T1000 (cell line): ENCODE measurements around the gene PFN3.
"Not testable (repeated sequence)": the region's sequence is repeated elsewhere in the genome, so short reads cannot be mapped to it uniquely, and the experiment has no call there.

Experiments
- DNase-seq: peaks from one replicate; lab custom pipeline; 2025; ENCODE audit warnings: mixed read lengths; lab: John Stamatoyannopoulos, UW

PFN3 gene

DNA sequence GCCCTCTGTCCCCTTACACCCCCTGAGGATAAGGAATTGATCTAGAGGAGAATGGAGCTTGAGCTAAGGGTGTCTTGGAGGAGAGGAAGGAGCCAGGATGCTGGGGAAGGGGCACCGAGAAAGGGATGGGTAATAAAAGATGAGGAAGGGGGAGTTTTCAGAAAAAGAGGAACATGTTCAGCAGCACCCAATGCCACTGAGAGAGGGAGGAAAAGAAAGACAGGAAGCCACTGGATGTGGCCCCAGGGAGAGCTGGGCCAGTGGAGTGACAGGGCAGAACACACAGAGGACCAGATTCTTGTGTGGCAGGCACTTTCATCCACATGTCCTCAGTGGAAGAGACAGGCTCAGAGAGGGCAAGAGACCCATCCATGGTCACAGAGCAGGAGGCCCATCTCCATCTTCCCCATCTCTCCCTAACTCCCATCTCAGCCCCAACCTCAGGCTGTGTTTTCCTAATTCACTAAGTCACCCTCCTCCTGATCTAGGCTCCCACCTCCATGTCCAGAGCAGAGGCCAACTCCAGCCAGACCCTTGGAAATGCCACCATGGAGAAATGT, 7.2 kb downstream of the PFN3 start:
- DNase-seq, result no peak

DNA sequence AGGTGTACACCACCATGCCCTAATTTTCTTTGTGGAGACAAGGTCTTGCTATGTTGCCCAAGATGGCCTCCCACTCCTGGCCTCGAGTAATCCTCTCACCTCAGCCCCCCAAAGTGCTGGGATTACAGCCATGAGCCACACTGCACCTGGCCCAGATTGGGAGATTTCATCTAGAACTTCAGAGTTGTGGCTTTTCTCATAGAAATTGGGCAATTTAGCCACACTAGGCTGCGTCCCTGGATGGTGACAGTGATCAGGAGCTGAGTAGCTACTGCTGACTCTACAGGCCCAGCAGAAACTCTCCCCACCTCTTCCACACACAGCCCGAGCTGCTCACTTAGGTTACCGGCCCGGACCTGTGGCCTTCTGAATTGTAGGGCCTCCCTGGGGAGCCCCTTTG, 7.7 kb downstream of the PFN3 start:
- DNase-seq, result no peak

DNA sequence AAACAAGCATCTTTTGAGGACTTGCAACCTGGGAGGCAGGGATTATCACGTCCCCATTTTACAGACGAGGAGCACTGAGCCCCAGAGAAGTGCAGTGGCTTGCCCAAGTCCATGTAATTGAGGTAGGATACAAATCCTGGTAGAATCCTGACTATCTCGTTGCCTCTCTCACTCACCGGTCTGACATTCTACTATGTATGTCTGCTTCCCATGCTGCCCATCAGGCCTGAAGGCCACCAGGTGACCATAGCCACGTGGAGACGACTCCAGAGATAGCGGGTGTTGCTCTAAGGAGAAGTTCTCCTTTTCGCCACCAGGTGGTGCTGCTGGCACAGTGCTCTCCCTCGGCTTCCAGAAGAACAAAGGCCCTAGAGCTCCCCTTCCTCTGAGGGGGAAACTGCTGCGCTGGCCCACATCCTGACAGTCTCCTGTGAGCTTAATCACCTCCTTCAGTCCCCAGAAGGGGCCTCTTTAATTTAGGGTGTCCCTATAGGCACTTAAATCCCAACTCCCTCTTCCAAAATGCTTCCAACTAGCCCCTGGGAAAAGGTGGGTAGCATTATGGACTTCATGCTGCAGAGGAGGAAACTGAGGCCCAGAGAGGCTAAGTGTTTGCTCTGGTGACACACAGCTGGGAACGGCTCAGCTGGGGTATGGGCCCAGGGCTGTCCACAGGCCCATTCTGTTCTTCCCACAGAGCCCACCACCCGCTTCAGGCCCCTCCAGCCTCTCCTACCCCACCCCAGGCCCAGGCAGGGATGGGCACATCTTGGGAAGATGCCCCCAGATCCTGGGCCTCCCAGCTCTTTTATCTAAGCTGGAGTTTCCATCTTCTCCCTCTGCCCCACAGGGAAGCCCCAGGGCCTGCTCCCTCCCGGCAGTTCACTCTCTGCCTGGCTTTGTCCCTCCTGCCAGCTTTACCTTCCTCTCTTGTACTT, 9.8 kb downstream of the PFN3 start:
- peak; percentile 66 for DNase-seq

DNA sequence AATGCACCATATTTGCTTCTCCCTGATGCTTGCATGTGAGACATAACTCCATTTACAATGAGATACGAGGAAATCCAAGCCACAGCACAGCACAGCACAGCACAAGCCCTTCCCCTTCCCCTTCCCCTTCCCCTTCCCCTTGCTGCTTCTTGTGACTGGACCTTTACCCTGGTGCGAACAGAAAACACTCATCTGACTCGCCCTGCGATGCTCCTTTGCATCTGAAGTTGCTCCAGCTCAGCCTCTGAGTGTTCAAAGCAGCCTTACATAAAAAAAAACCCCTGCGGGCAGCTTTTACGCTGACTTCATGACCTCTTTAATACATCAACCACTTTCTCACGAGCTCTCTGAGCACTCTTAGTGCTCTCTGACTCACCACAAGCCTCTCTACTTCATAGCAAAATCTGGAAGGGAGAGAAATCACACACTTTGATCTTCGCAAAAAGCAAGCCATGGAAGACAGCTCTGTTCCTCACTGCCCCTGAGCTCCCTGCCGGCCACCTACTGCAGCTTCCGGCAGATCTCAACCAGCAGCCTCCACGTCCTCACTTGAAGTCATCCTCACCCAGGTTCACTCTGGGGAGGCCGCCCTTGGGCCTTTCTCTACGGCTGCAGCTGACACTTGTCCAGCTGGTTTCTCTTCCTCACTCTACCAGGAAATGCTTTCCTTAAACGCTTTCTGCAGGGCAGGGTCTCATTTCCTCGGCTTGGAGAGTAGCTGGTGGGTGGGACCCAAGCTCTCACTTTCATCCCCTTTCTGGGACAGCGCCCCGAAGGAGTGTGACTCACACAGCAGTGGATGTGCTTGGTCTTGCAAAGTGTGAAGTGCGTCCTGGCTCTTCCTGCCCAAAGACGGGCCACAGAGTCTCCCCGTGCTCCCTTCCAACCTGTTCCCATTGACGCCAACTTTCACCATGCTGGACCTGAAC, 11.0 kb downstream of the PFN3 start:
- peak; percentile 64 for DNase-seq

DNA sequence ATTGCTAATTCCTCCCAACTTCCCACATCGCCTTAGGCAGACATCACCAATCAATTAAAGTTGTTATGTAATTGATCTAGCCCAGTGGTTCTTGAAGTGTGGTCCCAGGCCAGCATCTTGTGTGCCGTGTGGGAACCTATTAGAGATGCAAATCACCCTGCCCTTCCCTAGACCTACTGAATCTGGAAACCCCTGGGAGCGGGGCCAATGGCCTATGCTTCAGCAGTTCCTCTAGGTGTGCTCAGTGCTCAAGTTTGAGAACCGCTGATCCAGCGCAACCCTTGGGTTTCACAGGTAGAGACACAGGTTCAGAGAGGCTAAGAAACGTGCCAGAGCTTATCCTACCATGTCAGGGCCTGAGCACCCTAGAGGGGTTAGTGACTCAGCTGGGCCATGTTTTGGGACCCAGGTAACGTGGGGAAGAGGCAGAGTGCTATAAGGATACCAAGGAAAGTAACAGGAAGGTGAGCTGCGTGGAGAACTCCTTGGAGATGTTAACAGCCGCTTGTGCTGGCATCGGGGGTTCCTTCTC, 11.9 kb downstream of the PFN3 start:
- DNase-seq, result no peak

DNA sequence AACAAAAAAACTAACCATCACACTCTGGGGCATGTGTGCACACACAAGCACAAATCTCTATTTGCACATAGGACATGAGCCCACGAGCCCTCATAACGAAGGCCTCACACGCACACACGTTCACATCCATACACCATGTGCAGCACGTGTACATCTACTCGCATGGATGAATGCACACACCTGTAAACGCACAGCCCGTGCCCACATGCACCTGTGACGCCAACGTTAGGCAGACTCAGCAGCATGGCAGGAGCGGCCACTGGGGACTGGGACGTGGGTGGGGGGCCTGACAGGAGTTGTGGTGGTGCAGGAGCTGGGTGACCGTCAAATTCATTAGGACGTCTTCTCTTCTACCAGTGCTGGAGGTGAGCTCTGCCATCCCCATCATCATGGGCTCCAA, 13.1 kb downstream of the PFN3 start:
- no peak for DNase-seq

DNA sequence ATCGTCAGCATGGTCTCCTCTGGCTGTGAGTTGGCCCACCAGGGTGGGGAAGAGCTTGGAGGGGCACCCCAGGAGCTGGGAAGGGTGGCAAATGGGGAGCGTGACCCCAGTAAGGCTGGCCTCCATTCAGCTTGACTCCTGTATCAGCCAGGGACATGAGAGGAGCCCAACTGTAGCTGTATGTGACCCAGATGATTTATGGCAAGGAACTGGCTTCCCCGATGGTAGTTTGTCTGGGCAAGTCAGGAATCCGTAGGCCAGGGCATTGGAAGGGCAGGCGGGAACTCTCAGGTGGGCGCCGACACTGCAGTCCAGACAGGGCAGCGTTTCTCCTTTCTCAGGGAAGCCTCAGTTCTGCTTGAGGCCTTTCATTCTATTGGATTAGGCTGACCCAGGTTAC, 13.9 kb downstream of the PFN3 start:
- no peak for DNase-seq

DNA sequence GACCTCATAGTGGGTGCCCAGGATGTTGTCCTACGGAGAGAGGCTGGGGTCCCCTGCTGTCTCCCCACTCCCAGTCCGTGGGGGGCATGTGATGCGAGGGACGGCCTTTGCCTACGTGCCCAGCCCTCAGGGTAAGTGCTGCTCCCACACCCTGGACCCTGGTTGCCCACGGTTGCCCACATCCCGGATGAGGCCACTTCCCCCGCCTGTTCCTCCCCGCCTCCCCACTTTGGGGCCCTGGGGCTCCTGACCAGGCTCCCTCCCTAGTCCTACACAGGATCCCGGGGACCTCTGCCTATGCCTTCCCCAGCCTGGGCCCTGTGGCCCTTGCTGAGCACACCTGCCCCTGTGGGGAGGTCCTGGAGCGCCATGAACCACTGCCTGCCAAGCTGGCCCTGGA, 14.7 kb downstream of the PFN3 start:
- no peak for DNase-seq

DNA sequence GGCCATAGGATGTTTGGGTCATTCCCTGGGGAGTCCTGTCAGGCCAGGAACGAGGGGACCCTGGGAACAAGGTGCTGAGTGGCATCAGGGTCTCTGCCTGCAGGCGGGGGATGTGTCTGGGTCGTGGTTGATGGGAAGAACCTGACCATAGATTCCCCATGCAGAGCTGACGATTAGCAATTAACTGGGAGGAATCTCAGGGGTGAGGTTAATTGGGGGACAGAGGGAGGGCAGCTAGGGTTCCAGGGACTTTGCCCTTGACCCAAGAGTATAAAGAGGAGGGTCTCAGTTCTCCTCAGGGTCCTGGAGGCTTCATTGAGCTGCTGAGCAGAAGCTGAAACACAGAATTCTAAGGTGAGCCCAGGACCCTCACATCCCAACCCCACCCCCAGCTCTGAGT, 16.3 kb downstream of the PFN3 start, which contains the start of gene SLC34A1:
SLC34A1 (plus strand) TSS at position 301 of the 400 bp plus-strand sequence. CDS start 1,308 bp downstream, outside the sequence.
- DNase-seq, result no peak

DNA sequence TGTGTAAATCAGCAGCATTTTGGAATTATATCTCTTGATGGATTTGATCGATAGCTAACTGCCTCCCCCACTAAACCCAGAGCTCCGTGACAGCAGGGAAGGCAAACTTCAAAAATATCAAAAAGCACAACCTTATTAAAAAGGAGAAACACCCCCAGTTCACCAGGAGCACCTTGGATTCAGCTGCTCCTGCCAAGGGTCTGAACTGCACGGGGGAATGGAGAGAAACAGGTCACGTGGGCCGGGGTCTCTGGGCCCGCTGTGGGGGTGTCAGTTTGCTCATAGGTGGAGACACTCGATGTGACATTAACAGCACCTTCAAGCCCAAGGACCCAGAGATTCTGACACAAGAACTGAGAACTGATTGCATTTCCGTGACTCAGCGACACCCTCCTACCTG, 17.3 kb downstream of the PFN3 start:
- DNase-seq, result no peak

DNA sequence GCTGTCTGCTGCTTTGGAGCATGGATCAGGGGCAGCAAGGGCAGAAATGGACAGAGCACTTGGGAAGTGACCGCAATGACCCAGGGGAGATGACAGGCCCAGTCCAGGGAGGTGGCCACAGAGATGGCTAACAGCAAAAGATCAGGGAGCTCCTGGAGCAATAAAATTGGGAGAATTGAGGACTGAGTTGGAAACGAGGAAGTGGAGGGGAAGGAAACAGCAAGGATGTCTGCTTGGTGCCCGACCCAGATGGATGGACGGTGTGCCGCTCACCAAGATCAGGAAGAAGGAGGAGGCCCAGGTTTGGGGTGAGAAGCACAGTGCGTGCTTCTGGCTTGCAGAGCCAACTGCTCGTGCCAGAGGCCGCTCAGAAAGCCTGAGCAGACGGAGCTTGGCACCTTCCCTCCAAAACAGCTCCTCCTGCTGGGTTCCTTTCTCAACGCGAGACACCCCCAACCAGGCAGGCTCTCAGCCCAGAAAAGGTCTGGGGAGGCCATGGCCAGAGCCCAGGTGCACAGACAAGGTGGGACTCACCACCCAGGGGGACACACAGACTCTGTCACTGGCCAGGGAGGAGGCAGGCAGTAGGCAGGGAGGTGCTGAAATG, 17.9 kb downstream of the PFN3 start:
- DNase-seq, result no peak

DNA sequence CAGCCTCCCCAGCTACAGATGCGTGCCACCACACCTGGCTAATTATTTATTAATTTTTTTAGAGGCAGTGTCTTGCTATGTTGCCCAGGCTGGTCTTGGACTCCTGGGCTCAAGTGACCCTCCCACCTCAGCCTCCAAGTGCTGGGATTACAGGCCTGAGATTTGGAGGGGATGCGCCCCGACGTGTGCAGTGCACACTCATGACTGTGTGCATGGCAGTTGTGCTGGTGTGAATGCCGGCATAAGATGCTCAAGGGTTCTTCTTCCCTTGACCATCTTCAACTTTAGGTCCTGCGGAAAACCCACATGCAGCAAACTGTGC, 19.7 kb downstream of the PFN3 start:
- DNase-seq, result no peak

DNA sequence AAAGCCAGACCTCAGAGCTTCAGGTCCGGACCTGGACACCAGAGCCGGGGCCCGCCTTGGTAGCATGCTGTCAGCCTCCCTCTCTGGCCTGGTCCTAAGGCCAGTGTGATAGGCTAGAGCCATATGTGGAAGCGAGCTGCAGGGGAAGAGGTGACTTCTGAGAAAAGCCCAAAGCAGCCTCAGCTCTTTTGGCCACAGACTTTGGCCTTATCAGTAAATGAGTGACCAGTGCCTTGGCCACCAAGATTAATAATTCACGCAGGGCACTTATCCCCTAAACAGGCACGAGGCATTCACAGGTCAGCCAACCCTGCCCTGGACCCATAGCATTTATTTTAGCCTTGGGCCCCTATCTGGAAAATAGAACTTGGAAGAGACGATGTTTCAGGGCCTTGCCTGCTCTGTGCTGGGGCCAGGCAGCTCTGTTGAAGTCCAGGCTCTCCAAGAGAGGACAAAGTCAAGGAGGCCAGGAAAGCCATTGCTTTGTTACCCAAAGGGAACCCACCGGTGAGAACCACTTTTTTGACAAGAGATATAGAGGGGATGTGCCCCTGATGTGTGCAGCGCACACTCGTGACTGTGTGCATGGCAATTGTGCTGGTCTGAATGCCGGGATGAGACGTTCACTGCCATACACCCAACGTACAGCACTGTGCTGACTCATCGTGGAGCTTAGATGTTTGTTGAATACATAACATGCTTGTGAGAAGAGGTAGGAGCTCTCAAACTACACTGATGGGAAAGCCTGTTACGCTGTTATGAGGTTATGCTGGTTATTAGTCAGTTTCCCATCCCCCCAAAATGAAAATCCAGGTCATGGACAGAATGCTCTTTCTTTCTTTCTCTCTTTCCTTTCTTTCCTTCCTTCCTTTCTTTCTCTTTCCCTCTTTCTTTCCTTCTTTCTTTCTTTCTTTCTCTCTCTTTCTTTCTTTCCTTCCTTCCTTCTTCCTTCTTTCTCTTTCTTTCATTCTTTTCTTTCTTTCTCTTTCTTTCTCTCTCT, 21.3 kb downstream of the PFN3 start:
- no peak for DNase-seq

DNA sequence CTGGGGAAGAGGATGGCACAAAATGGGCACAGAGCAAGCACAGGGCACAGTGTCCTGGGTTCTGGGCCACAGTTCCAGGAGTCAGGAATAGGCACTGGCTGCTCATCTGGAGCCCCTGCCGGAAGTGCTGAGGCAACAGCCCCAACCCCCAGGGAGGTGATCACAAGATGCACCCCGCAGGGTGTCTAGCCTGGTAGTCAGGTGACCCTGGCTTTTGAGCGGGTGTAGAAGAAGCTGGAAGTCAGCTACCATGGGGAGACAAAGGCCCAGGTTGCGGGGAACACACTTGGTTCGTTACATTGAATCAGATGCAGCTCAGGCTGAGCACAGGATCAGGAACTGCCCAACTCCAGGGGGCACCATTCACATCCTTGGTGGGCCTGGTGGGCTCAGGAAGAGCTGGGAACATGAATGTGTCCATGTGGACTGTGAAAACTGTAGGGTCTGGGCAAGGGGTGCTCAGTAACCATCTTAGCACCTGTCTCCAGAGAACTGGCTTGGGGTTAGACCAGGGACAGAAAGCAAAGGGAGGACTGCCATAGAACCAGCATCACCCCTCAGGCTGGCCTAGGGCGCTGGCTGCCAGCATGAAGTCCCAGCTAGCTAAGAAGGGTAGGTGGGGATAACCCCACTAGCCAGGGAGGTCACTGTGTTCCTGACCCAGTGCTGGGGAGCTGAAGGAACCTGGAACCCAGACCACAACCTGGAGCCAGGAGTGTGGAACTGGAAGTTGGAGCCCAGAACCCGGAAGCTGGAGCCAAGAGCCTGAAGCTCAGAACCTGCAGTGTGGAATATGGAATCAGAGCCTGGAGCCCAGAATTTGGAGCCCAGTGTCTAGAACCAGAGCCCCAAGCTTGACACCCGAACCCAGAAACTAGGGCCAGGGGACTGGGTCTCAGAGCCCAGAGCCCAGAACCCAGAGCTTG, 22.3 kb downstream of the PFN3 start:
- no peak for DNase-seq

DNA sequence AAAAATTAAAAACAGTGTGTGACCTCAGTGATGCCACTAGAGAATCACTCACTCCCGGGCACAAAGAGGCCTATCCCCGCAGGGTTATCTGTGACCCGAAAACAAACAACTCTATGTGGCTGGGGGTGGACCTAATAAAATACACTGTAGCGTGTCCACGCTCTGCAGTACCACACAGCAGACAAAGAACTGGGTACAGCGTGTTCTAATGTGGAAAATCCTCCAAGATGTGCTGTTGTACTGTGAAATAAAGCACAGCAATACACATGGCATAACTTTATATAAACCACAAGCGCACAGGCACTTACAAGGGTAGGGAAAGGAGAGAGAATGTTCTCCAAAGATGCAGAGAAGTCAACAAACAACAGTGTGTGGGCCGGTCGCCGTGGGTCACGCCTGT, 24.4 kb downstream of the PFN3 start:
- no peak for DNase-seq

DNA sequence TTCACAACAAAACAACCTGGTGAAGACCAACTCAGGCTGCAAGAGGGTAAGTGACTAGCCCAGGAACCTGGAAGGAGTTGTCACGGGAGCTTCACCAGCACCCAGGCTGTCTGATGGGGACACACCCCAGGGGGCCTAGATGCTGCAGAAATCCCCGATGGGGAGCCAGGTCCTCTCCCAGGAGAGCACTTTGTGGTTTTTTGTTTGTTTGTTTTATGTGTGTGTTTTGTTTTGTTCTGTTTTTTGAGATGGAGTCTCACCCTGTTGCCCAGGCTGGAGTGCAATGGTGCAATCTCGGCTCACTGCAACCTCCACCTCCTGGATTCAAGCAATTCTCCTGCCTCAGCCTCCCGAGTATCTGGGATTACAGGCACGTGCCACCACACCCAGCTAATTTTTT, 24.9 kb downstream of the PFN3 start:
- DNase-seq, result not testable (repeated sequence)

DNA sequence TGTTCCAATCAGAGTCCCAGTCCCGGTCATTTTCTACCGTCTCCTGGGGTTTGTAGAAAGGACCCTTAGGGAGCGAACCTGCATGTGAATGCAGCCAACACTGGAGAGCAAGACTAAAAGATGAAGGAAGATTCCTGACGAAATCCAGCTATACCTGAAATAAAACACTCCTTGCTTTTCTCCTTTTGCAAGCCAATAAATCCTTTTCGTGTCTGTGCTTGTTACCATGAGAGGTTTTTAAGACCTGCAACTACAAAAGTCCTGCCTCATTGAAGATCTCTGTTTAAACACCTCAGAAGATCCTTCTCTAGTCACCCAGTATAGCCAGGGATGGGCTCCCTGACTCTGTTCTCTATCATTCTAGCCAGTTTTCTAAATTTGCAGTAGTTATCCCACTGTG, 26.2 kb downstream of the PFN3 start:
- no peak for DNase-seq

DNA sequence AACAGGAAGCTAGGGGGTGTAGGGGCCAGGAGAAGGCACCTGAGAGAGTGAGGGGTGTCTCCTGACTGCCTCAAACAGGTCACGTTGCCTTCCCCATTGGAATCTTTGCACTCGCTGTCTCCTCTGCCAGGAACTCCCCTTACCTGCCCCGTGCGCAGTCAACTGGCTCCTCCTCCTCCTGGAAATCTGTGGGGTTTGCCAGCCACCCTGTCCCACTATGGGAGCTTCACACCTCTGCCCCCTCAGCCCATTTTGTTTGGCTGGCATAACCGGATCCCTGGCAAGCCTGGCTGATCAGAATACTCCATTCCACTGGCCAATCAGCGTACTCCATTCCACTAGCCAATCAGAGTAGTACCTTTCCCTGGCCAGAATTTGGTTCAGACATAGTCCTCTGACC, 26.7 kb downstream of the PFN3 start:
- DNase-seq, result no peak

DNA sequence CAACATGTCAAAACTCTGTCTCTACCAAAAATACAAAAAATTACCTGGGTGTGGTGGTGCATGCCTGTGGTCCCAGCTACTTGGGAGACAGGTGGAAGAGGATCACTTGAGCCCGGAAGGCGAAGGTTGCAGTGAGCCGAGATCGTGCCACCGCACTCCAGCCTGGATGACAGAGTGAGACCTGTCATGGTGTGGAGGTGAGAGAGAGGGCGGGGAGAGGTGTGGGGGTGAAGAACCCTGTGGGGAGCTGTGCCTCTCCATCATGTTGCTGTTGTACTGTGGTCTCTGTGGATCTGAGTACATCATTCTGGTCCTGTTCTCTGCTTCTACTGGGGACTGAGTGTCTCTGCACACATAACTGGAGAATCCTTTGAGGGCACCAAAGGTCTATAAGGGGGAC, 27.6 kb downstream of the PFN3 start:
- no peak for DNase-seq
